Effector memory CD8-positive, alpha-beta T cell (primary cell): ENCODE data around the gene ZNF483.
A peak's percentile ranks its signal among the peaks of the same experiment; 100 is the strongest.
"Not testable (repeated sequence)": the region's sequence is repeated elsewhere in the genome, so short reads cannot be mapped to it uniquely, and the experiment has no call there.

Source experiments
- ATAC-seq: fragments of 150-1000 bp; cut with Tn5 transposase; replicated peaks from 2 replicates; pipeline ENCODE4 v1.10.0; 2021; ENCODE audit warnings: mild to moderate bottlenecking, moderate library complexity
- DNase-seq, 3 experiments: peaks; one replicate each; pipeline ENCODE4 v3.0.0; 2021
- H3K27ac Mint-ChIP-seq, 2 donors: one replicate each; pipeline ENCODE4 v1.8.0; 2022; ENCODE audit warnings: mild to moderate bottlenecking in 2 of 2, mixed read lengths in 2 of 2, moderate library complexity in 2 of 2
- H3K27me3 Mint-ChIP-seq, 2 donors: one replicate each; pipeline ENCODE4 v1.8.0; 2022; ENCODE audit warnings: mixed read lengths in 2 of 2
- H3K36me3 Mint-ChIP-seq: one replicate; pipeline ENCODE4 v1.8.0; 2022; ENCODE audit warnings: mild to moderate bottlenecking, moderate library complexity, mixed read lengths; ENCODE audit not compliant: insufficient read depth
- H3K4me1 Mint-ChIP-seq, 2 donors: one replicate each; pipeline ENCODE4 v1.8.0; 2022; ENCODE audit warnings: low read depth in 2 of 2, mixed read lengths in 2 of 2
- H3K4me3 Mint-ChIP-seq, 2 donors: one replicate each; pipeline ENCODE4 v1.8.0; 2022; ENCODE audit warnings: mild to moderate bottlenecking in 2 of 2, mixed read lengths in 2 of 2, moderate library complexity in 2 of 2
- H3K9me3 Mint-ChIP-seq, 2 donors: one replicate each; pipeline ENCODE4 v1.8.0; 2022; ENCODE audit warnings: mixed read lengths in 2 of 2
- total RNA-seq, 9 experiments: gene quantifications; one replicate each; lab custom pipeline; 2026; lab: John Stamatoyannopoulos, UW

ZNF483 gene
- total RNA-seq, result 3.8 to 111 (median 19.5) reads per million in 9 experiments

DNA sequence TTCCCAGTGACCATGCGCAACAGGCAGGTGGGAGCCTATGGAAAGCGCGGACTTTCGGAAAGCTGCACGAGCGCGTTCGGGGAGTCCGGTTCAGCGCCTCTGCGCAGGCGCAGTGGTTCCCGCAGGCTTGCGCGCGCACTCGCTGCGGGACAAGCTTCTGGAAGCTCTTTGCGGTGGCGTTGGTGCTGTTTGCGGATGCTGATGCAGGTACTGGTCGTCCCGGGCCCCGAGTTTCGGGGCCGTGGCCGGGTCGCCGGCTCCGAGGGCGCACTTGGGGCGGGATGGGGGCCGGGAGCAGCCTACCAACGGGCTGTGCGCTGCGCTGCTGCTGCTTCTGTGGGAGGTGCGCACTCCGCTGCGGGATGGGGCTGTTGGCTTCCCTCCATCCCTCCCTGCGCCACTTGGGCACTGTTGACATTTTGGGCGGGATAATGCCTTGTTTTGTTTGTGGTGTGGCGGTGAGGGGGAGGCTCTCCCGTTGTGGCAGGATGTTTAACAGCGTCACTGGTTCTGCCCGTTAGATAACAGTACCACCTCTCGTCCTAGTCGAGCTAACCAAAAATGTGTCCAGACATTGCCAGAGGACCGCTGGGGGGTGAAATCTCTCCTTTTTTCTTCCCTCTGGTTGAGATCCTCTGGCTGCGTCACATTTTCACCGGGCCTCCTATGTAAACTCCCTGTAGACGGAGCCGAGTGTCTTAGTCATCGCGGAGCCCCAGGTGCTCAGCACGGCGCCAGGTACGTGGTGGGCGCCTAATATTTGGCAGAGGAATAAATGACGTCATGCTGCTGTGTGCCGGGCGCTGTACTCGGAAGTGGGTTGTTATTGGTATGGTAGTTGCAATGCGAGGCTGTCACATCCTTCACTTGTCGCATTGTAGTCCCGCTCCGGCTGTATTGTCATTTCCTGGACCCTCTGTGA is at the start of gene ZNF483:
TSS of gene ZNF483 (plus strand) at position 124 of the 922 bp plus-strand sequence. CDS start 2,217 bp downstream, outside the sequence.
- Mint-ChIP-seq H3K9me3 (no peaks in the 10 kb centered on the region), H3K27ac (peak within 1 kb of the TSS; percentile 94 to 95), H3K36me3 (peaks cover 13% of the 10 kb centered on the region), H3K27me3 (peaks cover 10 to 21% of the 10 kb centered on the region in 2 donors), H3K4me3 (peak within 1 kb of the TSS; percentile 88), H3K4me1 (peaks cover 17 to 20% of the 10 kb centered on the region in 2 donors)
- DNase-seq (peak; percentile 53 to 60 (median 59)), ATAC-seq (peak; percentile 91)

DNA sequence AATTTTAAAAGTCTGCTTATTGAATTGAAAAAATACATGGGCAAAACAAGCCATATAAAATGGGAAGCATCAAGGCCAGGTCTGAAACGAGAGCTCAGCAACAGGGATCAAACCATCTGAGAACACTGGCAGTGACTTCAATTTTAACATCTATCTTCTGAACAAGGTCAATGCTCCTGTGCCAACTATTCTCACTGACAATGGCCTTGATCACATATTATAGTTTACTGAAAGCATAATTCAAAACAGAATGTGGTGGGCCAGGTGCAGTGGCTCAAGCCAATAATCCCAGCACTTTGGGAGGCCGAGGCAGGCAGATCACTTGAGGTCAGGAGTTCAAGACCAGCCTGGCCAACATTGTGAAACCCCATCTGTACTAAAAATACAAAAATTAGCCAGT is 49.8 kb upstream of the ZNF483 start:
- H3K27ac Mint-ChIP-seq, result no peak overlapping the region
- no peaks in the 10 kb centered on the region for H3K27me3 Mint-ChIP-seq
- ATAC-seq, result no peak
- peaks cover 28 to 54% of the 10 kb centered on the region in 2 donors for H3K4me1 Mint-ChIP-seq
- H3K4me3 Mint-ChIP-seq, result no peak overlapping the region
- H3K9me3 Mint-ChIP-seq, result no peaks in the 10 kb centered on the region
- DNase-seq, result no peak
- H3K36me3 Mint-ChIP-seq, result peaks cover 3% of the 10 kb centered on the region

DNA sequence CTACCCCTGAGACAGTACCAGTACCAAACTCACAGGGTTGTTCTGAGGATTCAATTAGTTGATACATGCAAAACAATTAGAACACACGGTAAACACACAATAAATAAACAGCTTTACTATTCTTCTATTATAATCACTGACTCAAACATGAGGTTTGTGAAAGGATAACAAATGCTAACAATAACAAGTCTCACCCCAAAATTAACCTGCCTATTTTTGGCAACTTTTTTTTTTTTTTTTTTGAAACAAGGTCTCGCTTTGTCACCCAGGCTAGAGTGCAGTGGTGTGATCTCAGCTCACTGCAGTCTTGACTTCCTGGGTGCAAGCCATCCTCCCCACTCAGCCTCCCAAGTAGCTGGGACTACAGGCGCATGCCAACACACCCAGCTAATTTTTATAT is 47.3 kb upstream of the ZNF483 start:
- no peak for DNase-seq
- ATAC-seq, result no peak
- Mint-ChIP-seq H3K4me3 (no peak overlapping the region), H3K36me3 (peaks cover 9% of the 10 kb centered on the region), H3K27ac (no peak overlapping the region), H3K9me3 (no peaks in the 10 kb centered on the region), H3K4me1 (peaks cover 32 to 60% of the 10 kb centered on the region in 2 donors), H3K27me3 (no peaks in the 10 kb centered on the region)

DNA sequence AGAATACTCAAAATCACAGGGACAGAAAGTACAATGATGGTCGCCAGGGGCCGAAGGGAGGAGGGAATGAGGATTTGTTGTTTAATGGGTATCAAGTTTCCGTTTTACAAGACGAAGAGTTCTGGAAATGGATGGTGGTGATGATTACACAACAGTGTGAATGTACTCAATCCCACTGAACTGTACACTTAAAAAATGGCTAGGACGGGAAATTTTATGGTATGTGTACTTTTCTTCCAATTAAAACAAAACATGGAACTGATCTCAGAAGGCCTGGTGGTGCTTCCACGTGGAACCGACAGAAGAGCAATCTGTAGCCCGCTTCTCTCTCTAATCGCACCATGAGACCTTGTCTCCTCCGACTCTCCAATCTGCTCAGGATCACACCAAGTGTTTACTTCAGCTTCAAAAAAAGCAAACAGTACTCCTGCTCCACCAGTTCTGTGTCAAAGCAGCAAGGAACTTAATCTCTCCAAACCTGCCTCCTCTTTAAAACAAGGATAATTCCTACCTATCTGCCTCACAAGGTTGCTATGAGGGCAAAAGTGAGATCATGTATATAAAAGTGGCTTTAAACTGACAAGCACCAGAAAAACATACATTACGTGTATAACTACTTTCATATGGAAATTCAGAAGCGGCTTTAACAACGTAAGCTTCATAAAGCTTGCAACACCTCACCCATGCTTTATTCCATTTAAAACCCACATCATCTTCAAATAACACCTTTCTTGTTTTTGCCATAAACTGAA is 42.9 kb upstream of the ZNF483 start:
- peak overlapping the region; percentile 13 to 92 for H3K27ac Mint-ChIP-seq
- H3K36me3 Mint-ChIP-seq, result peaks cover 14% of the 10 kb centered on the region
- no peak for DNase-seq
- H3K27me3 Mint-ChIP-seq, result no peaks in the 10 kb centered on the region
- no peaks in the 10 kb centered on the region for H3K9me3 Mint-ChIP-seq
- H3K4me1 Mint-ChIP-seq, result peaks cover 22 to 40% of the 10 kb centered on the region in 2 donors
- peak overlapping the region; percentile 84 to 86 for H3K4me3 Mint-ChIP-seq
- no peak for ATAC-seq

- Mint-ChIP-seq H3K4me1 (peaks cover 18 to 32% of the 10 kb centered on the region in 2 donors), H3K27me3 (peaks cover 0 to 3% of the 10 kb centered on the region in 2 donors), H3K36me3 (peaks cover 14% of the 10 kb centered on the region), H3K9me3 (no peaks in the 10 kb centered on the region), H3K27ac (peak overlapping the region; percentile 13 to 92), H3K4me3 (peak overlapping the region; percentile 84 to 86)
- DNase-seq (peak; percentile 36 to 47 (median 46)), ATAC-seq (peak; percentile 45)
These were observed 42.1 kb upstream of the ZNF483 start for GRCh38 chr9:111482694-111483438.

DNA sequence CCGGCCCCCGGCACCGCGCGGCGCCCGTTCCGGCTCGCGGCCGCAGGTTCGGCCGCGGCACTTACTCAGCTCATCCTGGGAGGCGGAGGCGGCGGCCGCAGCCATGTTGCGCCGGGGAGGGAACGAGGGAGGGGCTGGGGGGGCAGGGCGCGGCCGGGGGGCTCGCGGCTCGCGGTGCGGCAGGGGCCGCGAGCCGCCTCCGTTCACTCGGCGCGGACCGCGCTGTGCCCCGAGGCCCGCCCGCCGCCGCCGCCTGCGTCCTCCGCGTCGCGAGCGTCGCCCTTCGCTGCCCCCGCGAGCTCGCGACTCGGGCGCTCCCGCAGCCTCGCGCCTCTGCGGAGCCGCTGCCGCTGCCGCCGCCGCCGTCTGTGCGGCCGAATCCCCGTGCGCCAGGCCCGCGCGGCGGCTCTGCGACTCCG is 41.5 kb upstream of the ZNF483 start:
- peak in 2 of 3 experiments; percentile 24 to 51 for DNase-seq

GRCh38 chr9:111483858-111484571 is 41.0 kb upstream of the ZNF483 start, which contains the start of gene ECPAS:
TSS of gene ECPAS (minus strand) at chr9:111484383. CDS start at chr9:111472918, 11,465 bp downstream.
- Mint-ChIP-seq H3K4me3 (peak within 1 kb of the TSS; percentile 84 to 86), H3K27me3 (peaks cover 0 to 5% of the 10 kb centered on the region in 2 donors), H3K4me1 (peaks cover 15 to 27% of the 10 kb centered on the region in 2 donors), H3K9me3 (no peaks in the 10 kb centered on the region), H3K36me3 (peaks cover 12% of the 10 kb centered on the region), H3K27ac (peak within 1 kb of the TSS; percentile 80 to 86)
- DNase-seq (peak; percentile 49 to 64 (median 56)), ATAC-seq (peak; percentile 62)

More for the DNA sequence above, 41.5 kb upstream of the ZNF483 start:
- Mint-ChIP-seq H3K36me3 (peaks cover 14% of the 10 kb centered on the region), H3K4me3 (peak overlapping the region in 1 of 2 donors; percentile 84), H3K4me1 (peaks cover 18 to 31% of the 10 kb centered on the region in 2 donors), H3K9me3 (no peaks in the 10 kb centered on the region), H3K27me3 (peaks cover 0 to 5% of the 10 kb centered on the region in 2 donors), H3K27ac (no peak overlapping the region)
- ATAC-seq, result peak; percentile 46

- Mint-ChIP-seq H3K36me3 (peaks cover 11% of the 10 kb centered on the region), H3K9me3 (no peaks in the 10 kb centered on the region), H3K27me3 (peaks cover 0 to 5% of the 10 kb centered on the region in 2 donors), H3K27ac (peak overlapping the region; percentile 80 to 86), H3K4me1 (peaks cover 15 to 25% of the 10 kb centered on the region in 2 donors), H3K4me3 (peak overlapping the region; percentile 78 to 83)
- ATAC-seq, result no peak
- no peak for DNase-seq
These were observed 40.4 kb upstream of the ZNF483 start for GRCh38 chr9:111484572-111484894.

GRCh38 chr9:111497196-111497595 is 27.8 kb upstream of the ZNF483 start:
- peaks cover 11 to 18% of the 10 kb centered on the region in 2 donors for H3K27me3 Mint-ChIP-seq
- not testable (repeated sequence) for DNase-seq, ATAC-seq, H3K9me3 Mint-ChIP-seq, H3K36me3 Mint-ChIP-seq, H3K4me3 Mint-ChIP-seq, H3K4me1 Mint-ChIP-seq, H3K27ac Mint-ChIP-seq

DNA sequence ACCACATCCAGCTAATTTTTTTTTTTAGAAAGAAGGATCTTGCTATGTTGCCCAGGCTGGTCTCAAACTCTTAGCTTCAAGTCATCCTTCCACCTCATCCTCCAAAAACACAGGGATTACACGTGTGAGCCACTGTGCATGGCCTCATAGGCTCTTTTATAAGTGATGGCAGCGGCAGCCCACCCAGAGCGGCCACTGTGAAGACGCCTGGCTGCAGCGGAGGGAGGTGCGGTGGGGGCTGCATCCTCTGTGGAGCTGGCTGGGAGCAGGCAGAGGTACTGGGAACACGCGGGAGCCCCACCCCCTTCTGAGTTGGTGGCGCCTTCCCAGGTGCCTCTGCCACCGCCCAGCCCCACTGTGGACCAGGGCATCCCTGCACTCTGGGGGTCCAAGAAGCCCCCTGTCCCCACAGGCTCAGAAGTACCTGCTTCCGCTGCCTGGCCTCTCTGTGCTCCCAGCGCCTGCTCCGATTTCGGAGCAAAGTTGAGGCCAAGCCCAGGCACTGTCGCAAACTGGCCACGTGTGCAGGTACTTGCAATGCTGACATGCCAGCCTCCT is 23.9 kb upstream of the ZNF483 start:
- Mint-ChIP-seq H3K4me1 (no peaks in the 10 kb centered on the region), H3K27me3 (peaks cover 25% of the 10 kb centered on the region in 2 donors), H3K9me3 (no peaks in the 10 kb centered on the region), H3K36me3 (no peaks in the 10 kb centered on the region), H3K4me3 (no peak overlapping the region), H3K27ac (no peak overlapping the region)
- no peak for DNase-seq
- ATAC-seq, result no peak

DNA sequence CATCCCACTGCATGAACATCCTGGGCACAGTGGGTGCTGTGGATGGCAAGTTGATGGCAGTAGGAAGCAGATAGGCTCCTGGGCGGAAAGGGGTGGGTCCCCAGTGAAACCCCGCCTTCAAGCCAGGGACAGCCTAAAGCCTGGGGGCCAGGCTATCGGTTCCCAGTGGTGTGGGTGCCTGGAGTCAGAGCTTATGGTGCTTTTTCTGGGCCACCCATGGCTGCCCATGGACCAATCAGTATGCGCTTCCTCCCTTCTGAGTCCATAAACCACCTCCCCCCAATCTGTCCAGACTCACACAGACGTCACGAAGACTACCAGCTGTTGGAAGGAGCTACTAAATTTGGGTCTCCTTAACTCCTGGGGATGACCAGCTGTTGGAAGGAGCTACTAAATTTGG is 23.3 kb upstream of the ZNF483 start:
- Mint-ChIP-seq H3K36me3 (no peaks in the 10 kb centered on the region), H3K4me3 (no peak overlapping the region), H3K9me3 (no peaks in the 10 kb centered on the region), H3K27ac (no peak overlapping the region), H3K27me3 (peaks cover 25% of the 10 kb centered on the region in 2 donors), H3K4me1 (no peaks in the 10 kb centered on the region)
- no peak for DNase-seq
- ATAC-seq, result no peak

GRCh38 chr9:111502506-111502905 is 22.5 kb upstream of the ZNF483 start:
- Mint-ChIP-seq H3K4me1 (no peaks in the 10 kb centered on the region), H3K36me3 (no peaks in the 10 kb centered on the region), H3K27ac (no peak overlapping the region), H3K4me3 (no peak overlapping the region), H3K9me3 (no peaks in the 10 kb centered on the region), H3K27me3 (peaks cover 23 to 25% of the 10 kb centered on the region in 2 donors)
- ATAC-seq (no peak), DNase-seq (no peak)
